Urinary bladder (tissue), 4 donors: ENCODE results near the gene FOXP1. TPM values are rescaled to one million over a fixed set of nuclear protein-coding genes. Genes with fewer than 3 reads are reported as not detected.
A peak's percentile ranks its signal among the peaks of the same experiment; 100 is the strongest.

Source experiments
- DNase-seq: peaks from one replicate; pipeline ENCODE4 v3.0.0-alpha.2; 2015; ENCODE audit errors: extremely low spot score
- H3K27ac ChIP-seq: one replicate; pipeline ENCODE4 v1.5.1; 2013; ENCODE audit warnings: low read depth, mild to moderate bottlenecking, moderate library complexity
- H3K36me3 ChIP-seq: one replicate; pipeline ENCODE4 v1.6.1; 2013; ENCODE audit warnings: mild to moderate bottlenecking, moderate library complexity; ENCODE audit not compliant: insufficient read depth
- H3K4me1 ChIP-seq: one replicate; pipeline ENCODE4 v1.6.1; 2013; ENCODE audit warnings: mild to moderate bottlenecking, moderate library complexity; ENCODE audit not compliant: insufficient read depth
- H3K4me3 ChIP-seq: one replicate; pipeline ENCODE4 v1.5.1; 2013; ENCODE audit warnings: low read depth, low read length
- whole genome bisulfite sequencing: extraction: QIAGEN DNeasy Blood & Tissue Kit; methylation state at CpG from one replicate; pipeline ENCODE4 v1.1.7; 2013; 5-methylcytosine and 5-hydroxymethylcytosine counted together
- polyA plus RNA-seq: library from polyadenylated mRNA; stranded (reverse); fragments of 200-250 nt; gene quantifications from one replicate; pipeline ENCODE4 v1.2.3, GENCODE V29; 2013
- total RNA-seq: library from RNA; depleted of rRNA; stranded (reverse); fragments of >200 nt; gene quantifications from one replicate; pipeline ENCODE4 v1.2.3, GENCODE V29; 2014
- donor health status: healthy with polysubstance abuse.
- donor health status: healthy.

Gene FOXP1
- total and polyA plus RNA-seq, 2 donors = 27.4 to 176 TPM

DNA sequence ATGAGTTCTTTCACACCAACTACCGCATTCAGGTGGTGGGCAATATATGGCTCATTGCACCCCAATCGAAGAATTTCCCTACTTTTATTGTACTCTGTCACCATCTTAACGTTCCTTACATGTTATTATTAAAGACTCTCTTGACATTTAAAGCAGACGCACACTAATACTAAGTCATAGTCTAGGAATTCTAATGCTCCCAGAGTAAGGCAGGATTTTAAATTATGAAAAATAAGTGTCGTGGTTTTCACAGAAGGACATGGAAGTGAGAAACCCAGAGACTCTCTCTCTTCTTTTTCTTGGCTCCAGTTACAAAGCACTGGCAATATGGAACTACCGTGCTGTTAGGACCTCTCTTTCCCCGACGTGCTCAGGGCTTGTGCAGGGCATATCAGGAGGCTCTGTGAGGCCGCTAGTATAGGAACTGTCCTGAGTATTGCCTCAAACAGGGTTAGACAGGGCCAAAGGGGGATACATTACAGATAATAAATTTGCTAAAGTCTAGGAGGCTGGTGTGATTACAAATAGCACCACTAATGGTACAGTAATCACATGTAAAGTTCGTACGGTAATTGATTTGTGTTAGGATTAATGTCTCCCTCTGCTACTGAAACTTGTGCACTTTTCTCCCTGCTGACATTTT lies 590.8 kb downstream of the FOXP1 start:
- no peaks in the 10 kb centered on the region for H3K4me1 ChIP-seq
- no peak overlapping the region for H3K4me3 ChIP-seq
- DNase-seq = no peak
- H3K36me3 ChIP-seq = no peaks in the 10 kb centered on the region
- no peak overlapping the region for H3K27ac ChIP-seq
- WGBS = 81% methylated on average over 11 of the region's 11 CpGs

DNA sequence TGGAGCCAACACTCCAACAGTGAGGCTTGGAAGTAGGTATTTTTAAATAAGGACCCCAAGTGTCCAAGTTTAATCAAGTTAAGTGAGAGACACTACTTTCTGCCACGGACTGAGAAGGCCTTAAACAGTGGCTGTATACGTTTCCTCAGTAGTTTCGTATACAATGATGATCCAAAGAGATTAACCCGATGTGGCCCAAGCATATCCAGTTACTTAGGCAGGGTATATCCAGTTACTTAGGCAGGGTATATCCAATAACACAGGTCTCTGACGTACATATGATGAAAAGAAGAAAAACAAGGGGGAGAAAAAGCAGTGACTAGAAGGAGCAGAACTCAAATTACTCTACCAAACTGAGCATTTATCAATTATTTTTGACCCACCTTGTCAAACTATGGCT lies 591.4 kb downstream of the FOXP1 start:
- no peak for DNase-seq
- no peak overlapping the region for H3K4me3 ChIP-seq
- H3K36me3 ChIP-seq = peaks cover 3% of the 10 kb centered on the region
- H3K4me1 ChIP-seq = no peaks in the 10 kb centered on the region
- no peak overlapping the region for H3K27ac ChIP-seq
- WGBS = 70% methylated on average over 5 of the region's 5 CpGs

- DNase-seq = no peak
- H3K36me3 ChIP-seq = peaks cover 5% of the 10 kb centered on the region
- H3K4me3 ChIP-seq = no peak overlapping the region
- H3K4me1 ChIP-seq = no peaks in the 10 kb centered on the region
- H3K27ac ChIP-seq = no peak overlapping the region
- WGBS = 79% methylated on average over 5 of the region's 5 CpGs
These were observed 592.8 kb downstream of the FOXP1 start for GRCh38 chr3:70990723-70991122.

DNA sequence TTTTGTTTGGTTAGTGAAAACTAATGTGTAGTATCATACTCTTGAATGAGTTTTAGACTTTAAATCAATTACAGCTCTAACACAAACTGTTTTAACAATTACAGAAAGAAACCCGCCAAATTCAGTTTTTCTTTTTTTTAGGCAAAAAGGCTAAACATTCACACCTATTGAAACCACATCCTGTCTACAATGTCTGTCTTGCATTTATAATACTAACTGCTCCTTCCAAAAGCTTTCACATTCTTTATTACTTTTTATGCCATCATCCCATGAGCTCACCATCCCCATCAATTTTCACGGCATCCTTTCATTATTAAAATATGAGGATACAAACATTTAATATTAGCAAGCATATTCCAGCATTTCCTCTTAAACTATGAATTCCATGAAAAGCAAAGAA lies 593.3 kb downstream of the FOXP1 start:
- no peak for DNase-seq
- Histone ChIP-seq H3K36me3 (peaks cover 5% of the 10 kb centered on the region), H3K4me3 (no peak overlapping the region), H3K27ac (no peak overlapping the region), H3K4me1 (no peaks in the 10 kb centered on the region)
- WGBS = 90% methylated on average over 2 of the region's 2 CpGs

GRCh38 chr3:70989174-70989573 lies 594.4 kb downstream of the FOXP1 start:
- no peak overlapping the region for H3K27ac ChIP-seq
- no peak overlapping the region for H3K4me3 ChIP-seq
- peaks cover 5% of the 10 kb centered on the region for H3K36me3 ChIP-seq
- peaks cover 3% of the 10 kb centered on the region for H3K4me1 ChIP-seq
- no peak for DNase-seq
- 34% methylated on average over 3 of the region's 3 CpGs for WGBS

DNA sequence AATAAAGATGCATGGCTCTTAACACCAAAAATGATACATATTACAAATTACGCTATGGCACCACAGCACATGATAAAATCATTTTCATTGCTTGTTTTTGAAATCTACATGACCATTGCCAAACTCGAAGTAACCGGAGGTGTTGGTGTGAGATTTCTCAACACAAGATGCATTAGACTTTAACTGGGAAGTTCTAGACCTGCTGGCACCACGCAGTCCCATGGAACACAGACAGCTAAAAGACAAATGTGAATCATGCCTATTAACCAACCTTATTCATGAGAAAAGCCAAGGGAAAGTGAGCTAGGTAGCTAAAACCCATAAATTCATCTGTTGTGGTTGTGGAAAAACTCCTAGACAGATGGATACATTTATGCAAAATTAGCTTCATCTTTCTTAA lies 595.4 kb downstream of the FOXP1 start:
- WGBS = 82% methylated on average over 4 of the region's 4 CpGs
- peaks cover 5% of the 10 kb centered on the region for H3K36me3 ChIP-seq
- H3K4me3 ChIP-seq = no peak overlapping the region
- peaks cover 3% of the 10 kb centered on the region for H3K4me1 ChIP-seq
- no peak overlapping the region for H3K27ac ChIP-seq
- DNase-seq = no peak

GRCh38 chr3:70985572-70985971 lies 598.0 kb downstream of the FOXP1 start:
- Histone ChIP-seq H3K4me1 (peaks cover 3% of the 10 kb centered on the region), H3K36me3 (peaks cover 5% of the 10 kb centered on the region), H3K4me3 (no peak overlapping the region), H3K27ac (no peak overlapping the region)
- WGBS = 81% methylated on average over 4 of the region's 4 CpGs
- no peak for DNase-seq

GRCh38 chr3:70984776-70985482 lies 598.6 kb downstream of the FOXP1 start:
- Histone ChIP-seq H3K36me3 (peaks cover 5% of the 10 kb centered on the region), H3K4me3 (no peak overlapping the region), H3K4me1 (peaks cover 3% of the 10 kb centered on the region), H3K27ac (no peak overlapping the region)
- 69% methylated on average over 8 of the region's 8 CpGs for WGBS
- no peak for DNase-seq

DNA sequence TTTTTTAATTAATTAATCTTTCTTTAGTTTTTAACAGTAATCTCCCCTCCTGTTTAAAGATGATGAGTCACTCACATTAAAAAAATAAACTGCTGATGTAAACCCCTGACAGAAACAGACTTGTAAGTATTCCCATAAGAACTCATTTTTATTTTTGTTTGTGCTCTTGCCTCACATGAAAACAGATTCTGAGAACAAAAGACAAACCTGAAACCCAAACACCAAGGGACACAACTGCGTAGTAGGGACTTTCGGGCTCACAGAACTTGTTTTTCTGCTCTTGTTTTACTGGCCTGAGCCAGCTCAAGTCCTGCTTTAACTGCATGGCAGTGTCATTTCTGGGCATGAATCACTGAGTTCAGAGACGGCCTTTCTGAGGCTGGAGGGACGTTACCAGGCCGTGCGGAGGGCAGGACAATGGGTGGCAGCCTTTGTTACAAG lies 600.8 kb downstream of the FOXP1 start:
- DNase-seq = peak; percentile 83
- 13% methylated on average over 6 of the region's 6 CpGs for WGBS
- peak overlapping the region; percentile 99 for H3K27ac ChIP-seq
- no peak overlapping the region for H3K4me3 ChIP-seq
- H3K4me1 ChIP-seq = peaks cover 3% of the 10 kb centered on the region
- peaks cover 5% of the 10 kb centered on the region for H3K36me3 ChIP-seq

DNA sequence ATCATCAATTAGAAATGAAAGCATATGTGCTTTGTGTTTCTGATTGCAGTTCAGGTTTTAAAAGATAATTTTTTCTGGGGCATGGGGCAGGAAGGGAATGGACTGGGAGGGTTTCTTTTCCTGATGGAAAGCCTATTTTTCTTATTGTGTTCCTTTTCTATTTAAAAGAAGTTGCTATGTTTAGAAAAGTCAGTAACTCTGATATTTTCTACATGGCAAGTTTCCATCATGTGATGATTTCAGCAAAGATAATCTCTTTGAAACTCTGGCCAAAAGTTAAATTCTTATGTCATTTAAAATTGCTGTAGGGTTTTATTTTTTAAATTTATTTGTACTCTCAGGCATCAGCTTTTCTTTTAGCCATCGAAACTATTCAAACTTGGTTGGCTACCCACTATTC lies 601.2 kb downstream of the FOXP1 start:
- Histone ChIP-seq H3K4me1 (peaks cover 3% of the 10 kb centered on the region), H3K4me3 (no peak overlapping the region), H3K27ac (peak overlapping the region; percentile 99), H3K36me3 (peaks cover 2% of the 10 kb centered on the region)
- DNase-seq = no peak
- 10% methylated on average over 1 of the region's 1 CpG for WGBS

- H3K36me3 ChIP-seq = peaks cover under 1% of the 10 kb centered on the region
- WGBS = 73% methylated on average over 6 of the region's 6 CpGs
These were observed 602.2 kb downstream of the FOXP1 start for GRCh38 chr3:70981231-70981880.

DNA sequence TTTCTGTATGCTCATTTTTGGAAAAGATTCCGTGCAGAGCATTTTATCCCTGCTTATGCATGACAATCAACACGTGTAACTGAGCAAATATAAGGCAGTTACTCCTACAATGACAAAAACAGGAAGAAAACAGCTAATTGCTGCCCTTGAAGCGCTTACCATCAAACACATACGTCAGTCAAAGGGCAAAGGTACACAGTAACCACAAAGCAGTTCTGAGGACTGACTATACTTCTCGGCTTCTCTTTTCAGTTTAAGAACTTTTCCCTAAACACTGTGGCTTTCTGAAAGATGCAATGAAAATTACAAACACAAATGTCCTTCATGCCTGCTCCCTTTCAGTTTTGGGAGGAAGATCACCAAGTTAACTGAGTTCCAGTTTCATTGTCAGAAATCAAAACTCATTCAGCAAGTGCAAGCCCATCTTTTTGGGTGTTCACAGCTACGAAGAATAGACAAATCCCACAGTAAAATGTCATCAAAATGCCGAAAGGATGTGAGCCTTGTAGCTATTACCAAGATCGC lies 602.8 kb downstream of the FOXP1 start:
- H3K4me1 ChIP-seq = peaks cover 3% of the 10 kb centered on the region
- no peaks in the 10 kb centered on the region for H3K36me3 ChIP-seq
- H3K27ac ChIP-seq = no peak overlapping the region
- no peak overlapping the region for H3K4me3 ChIP-seq
- WGBS = 58% methylated on average over 8 of the region's 8 CpGs
- DNase-seq = no peak

More at GRCh38 chr3:70981231-70981880, 602.2 kb downstream of the FOXP1 start:
- Histone ChIP-seq H3K4me1 (peaks cover 3% of the 10 kb centered on the region), H3K4me3 (no peak overlapping the region), H3K27ac (peak overlapping the region; percentile 66)
- no peak for DNase-seq

DNA sequence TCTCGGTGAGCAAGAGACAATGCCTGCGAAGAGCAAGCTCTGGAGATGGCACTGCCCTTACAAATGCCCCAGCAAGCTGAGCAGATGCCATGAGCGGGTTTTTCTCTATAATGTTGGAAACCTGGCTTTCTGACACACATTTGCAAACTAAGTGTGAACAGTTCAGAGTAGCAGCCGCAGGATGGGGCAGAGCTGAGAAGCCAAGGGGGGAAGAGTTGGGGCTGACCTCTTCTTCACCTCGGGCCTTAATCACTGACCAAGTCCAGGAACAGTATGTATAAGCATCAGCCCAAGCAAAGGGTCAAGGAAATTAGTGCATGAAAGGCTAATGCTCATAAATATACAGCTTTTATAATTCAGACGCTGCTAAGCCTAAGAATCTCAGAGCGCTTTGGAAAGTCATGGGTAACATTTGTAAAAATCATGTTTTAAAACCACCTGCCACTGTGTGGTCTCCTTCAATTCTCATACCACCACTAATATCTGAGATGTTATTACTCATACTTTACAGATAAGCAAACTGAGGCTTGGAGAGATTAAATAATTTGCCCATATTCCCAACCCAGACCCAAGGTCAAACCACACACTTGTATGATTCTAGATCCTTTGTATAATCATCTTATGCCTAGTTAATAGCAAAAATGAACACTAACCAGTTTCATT lies 603.4 kb downstream of the FOXP1 start:
- Histone ChIP-seq H3K36me3 (no peaks in the 10 kb centered on the region), H3K4me3 (no peak overlapping the region), H3K4me1 (peaks cover 3% of the 10 kb centered on the region), H3K27ac (no peak overlapping the region)
- 77% methylated on average over 7 of the region's 7 CpGs for WGBS
- no peak for DNase-seq
